ENCODE measurements around the gene ERP44. TPM values are rescaled to one million over a fixed set of nuclear protein-coding genes. Genes with fewer than 3 reads are reported as not detected.

Gene ERP44
- polyA plus RNA-seq, 1 donor (not counting 4 experiments of a cell fraction or from before 2014, with no cell fraction given), result 17.6 TPM

- no peak overlapping the region for H3K4me3 ChIP-seq (ENCODE audit: control insufficient read depth in 2 of 3, extremely low read depth in 1 of 3, insufficient read depth in 2 of 3, low read depth in 1 of 3, low read length in 3 of 3)
- FAIRE-seq (no peak), DNase-seq (ENCODE audit: low read depth, low spot score) (no peak)
- H3K27me3 ChIP-seq (ENCODE audit: control insufficient read depth, extremely low read depth, insufficient read depth, low read length), result no peaks in the 10 kb centered on the region
- no peaks in the 10 kb centered on the region for H3K9me3 ChIP-seq (ENCODE audit: control insufficient read depth, low read depth, low read length)
- H2AFZ ChIP-seq (ENCODE audit: control insufficient read depth, low read length), result no peak overlapping the region
- H3K9ac ChIP-seq (ENCODE audit: control insufficient read depth, extremely low read depth, insufficient read depth, low read length), result no peak overlapping the region
- H4K20me1 ChIP-seq (ENCODE audit: control insufficient read depth, extremely low read depth, insufficient read depth, low read length), result no peaks in the 10 kb centered on the region
- H3K79me2 ChIP-seq (ENCODE audit: control insufficient read depth, insufficient read depth, low read length), result no peaks in the 10 kb centered on the region
- H3K27ac ChIP-seq (ENCODE audit: control insufficient read depth, insufficient read depth, low read length), result no peak overlapping the region
- TF ChIP-seq EZH2 (IDR thresholded peaks at IDR 0.05; ENCODE audit: low read length) (no peak), CTCF (optimal IDR thresholded peaks at IDR 0.05 in 1 of 3, IDR thresholded peaks at IDR 0.05 in 1 of 3, conservative IDR thresholded peaks at IDR 0.05 in 1 of 3; ENCODE audit: extremely low read depth in 1 of 3, insufficient read depth in 2 of 3, low read length in 3 of 3) (no peak)
- no peak overlapping the region for H3K4me2 ChIP-seq (ENCODE audit: control insufficient read depth, extremely low read depth, insufficient read depth, low read depth, low read length)
- H3K9me1 ChIP-seq (ENCODE audit: control insufficient read depth, extremely low read depth, insufficient read depth, low read length), result no peaks in the 10 kb centered on the region
- no peaks in the 10 kb centered on the region for H3K4me1 ChIP-seq (ENCODE audit: control insufficient read depth, extremely low read depth, insufficient read depth, low read length)
- dilution Hi-C loops (cut with MboI; ENCODE audit: extremely low pct_ligation_motif_present, low sequenced_read_pairs), result no loop called here
- peaks cover 0 to 1% of the 10 kb centered on the region in 2 experiments for H3K36me3 ChIP-seq (ENCODE audit: control insufficient read depth in 2 of 2, extremely low read depth in 1 of 2, insufficient read depth in 2 of 2, low read length in 2 of 2)
Observed at GRCh38 chr9:99948896-99949295, 149.9 kb downstream of the ERP44 start.

DNA sequence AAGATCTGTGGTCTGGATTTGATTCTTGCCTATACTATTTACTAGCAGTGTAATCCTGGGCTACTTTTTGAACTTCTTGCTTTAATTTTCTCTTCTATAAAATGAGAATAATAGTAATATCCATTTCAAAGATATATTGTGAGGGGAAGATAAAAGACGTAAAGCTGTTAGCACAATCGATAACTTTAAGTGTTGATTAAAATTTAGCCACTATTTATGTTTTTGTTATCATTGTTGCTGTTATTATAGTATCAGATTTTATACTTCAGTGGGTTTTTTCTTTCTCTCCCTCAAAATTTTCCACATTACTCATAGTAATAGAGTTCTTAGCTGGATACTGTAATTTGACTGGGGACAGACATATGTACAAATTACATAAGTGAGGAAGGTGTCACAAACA is 150.3 kb downstream of the ERP44 start:
- dilution Hi-C loops (cut with MboI; ENCODE audit: extremely low pct_ligation_motif_present, low sequenced_read_pairs), result no loop called here
- no peak for TF ChIP-seq CTCF (optimal IDR thresholded peaks at IDR 0.05 in 1 of 3, IDR thresholded peaks at IDR 0.05 in 1 of 3, conservative IDR thresholded peaks at IDR 0.05 in 1 of 3; ENCODE audit: extremely low read depth in 1 of 3, insufficient read depth in 2 of 3, low read length in 3 of 3)
- no peak for TF ChIP-seq EZH2 (IDR thresholded peaks at IDR 0.05; ENCODE audit: low read length)
- Histone ChIP-seq H3K9me1 (ENCODE audit: control insufficient read depth, extremely low read depth, insufficient read depth, low read length) (no peaks in the 10 kb centered on the region), H3K4me3 (ENCODE audit: control insufficient read depth in 2 of 3, extremely low read depth in 1 of 3, insufficient read depth in 2 of 3, low read depth in 1 of 3, low read length in 3 of 3) (no peak overlapping the region), H3K36me3 (ENCODE audit: control insufficient read depth in 2 of 2, extremely low read depth in 1 of 2, insufficient read depth in 2 of 2, low read length in 2 of 2) (peaks cover 0 to 1% of the 10 kb centered on the region in 2 experiments), H3K4me2 (ENCODE audit: control insufficient read depth, extremely low read depth, insufficient read depth, low read depth, low read length) (no peak overlapping the region), H3K79me2 (ENCODE audit: control insufficient read depth, insufficient read depth, low read length) (no peaks in the 10 kb centered on the region), H2AFZ (ENCODE audit: control insufficient read depth, low read length) (no peak overlapping the region), H3K9me3 (ENCODE audit: control insufficient read depth, low read depth, low read length) (no peaks in the 10 kb centered on the region), H3K27me3 (ENCODE audit: control insufficient read depth, extremely low read depth, insufficient read depth, low read length) (no peaks in the 10 kb centered on the region), H4K20me1 (ENCODE audit: control insufficient read depth, extremely low read depth, insufficient read depth, low read length) (no peaks in the 10 kb centered on the region), H3K9ac (ENCODE audit: control insufficient read depth, extremely low read depth, insufficient read depth, low read length) (no peak overlapping the region), H3K27ac (ENCODE audit: control insufficient read depth, insufficient read depth, low read length) (no peak overlapping the region), H3K4me1 (ENCODE audit: control insufficient read depth, extremely low read depth, insufficient read depth, low read length) (no peaks in the 10 kb centered on the region)
- FAIRE-seq, result no peak
- no peak for DNase-seq (ENCODE audit: low read depth, low spot score)
